LNCAP (cell line): ENCODE results near the gene HMCN2.

Source experiments
- CTCF ChIP-seq: fragments of 450-650 bp; IDR thresholded peaks from 2 replicates; pipeline ENCODE4 v1.5.1; 2017; ENCODE audit warnings: mild to moderate bottlenecking

The HMCN2 gene

DNA sequence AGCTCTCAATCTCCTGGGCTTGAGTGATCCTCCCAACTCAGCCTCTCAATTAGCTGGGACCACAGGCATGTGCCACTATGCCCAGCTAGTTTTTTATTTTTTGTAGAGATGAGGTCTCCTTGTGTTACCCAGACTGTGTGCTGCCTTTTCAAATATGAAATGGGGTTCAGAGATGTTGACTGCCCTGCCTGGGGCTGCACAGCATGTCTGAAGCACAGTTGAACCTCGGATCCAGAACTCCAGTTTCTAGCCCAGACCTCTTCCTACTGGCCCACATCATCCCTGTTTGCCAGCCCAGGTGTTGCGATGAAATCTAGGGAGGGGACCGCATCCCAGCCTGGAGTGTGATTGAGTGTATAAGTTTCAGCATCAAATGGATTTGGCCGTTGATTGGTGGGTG lies 69.4 kb downstream of the HMCN2 start:
- no peak for TF ChIP-seq CTCF

DNA sequence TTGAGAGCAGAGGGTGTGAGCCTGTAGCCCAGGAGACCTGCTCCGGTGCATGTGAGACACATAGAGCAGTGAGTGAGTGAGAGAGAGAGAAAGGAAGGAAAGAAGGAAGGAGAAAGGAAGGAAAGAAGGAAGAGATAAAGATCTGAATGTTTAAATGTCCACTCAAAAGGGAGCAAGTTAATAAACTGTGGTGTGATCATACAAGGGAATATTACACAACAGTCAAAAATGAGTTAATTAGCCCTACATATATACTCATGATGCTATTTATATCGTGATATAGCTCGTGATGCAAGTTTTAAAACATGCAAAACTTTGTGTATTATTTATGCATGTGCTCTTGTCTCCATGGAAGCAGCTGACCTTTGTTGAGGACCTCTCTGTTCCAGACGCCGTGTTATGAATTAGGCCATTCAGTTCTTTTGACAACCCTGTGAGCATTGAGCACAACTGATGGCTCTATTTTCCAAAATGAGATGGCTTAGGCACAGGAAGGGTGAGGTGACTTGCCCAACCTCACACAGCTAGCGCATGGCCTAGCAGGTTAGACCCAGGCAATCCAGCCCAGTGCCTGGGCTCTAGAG lies 70.6 kb downstream of the HMCN2 start:
- TF ChIP-seq CTCF = no peak

- TF ChIP-seq CTCF = no peak
Observed at GRCh38 chr9:130336885-130337284, 71.3 kb downstream of the HMCN2 start.

- no peak for TF ChIP-seq CTCF
Observed at GRCh38 chr9:130337318-130337717, 71.8 kb downstream of the HMCN2 start.

- no peak for TF ChIP-seq CTCF
Observed at GRCh38 chr9:130337784-130338380, 72.3 kb downstream of the HMCN2 start.

- no peak for TF ChIP-seq CTCF
Observed at GRCh38 chr9:130339306-130339705, 73.7 kb downstream of the HMCN2 start.

GRCh38 chr9:130340011-130340410 lies 74.5 kb downstream of the HMCN2 start:
- TF ChIP-seq CTCF = no peak

DNA sequence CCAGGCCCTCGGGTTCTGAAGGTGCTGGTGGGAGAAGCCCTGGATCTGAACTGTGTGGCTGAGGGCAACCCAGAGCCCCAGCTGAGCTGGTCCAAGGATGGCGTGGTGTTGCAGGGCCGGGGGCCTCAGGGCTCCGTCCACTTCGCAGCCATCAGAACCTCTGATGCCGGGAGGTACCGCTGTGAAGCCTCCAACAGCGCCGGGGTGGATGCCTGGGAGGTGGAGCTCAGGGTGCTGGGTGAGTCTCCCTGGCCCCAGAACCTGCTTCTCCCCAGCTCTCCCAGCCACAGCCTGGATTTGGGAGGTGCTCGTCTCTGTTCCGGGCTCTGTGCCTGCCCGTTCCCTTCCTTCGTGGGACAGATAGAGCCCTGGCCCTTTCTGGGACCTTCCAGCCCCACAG lies 75.6 kb downstream of the HMCN2 start:
- TF ChIP-seq CTCF = no peak
